GM18868 (cell line): Measurements from ENCODE around the gene SEZ6.

Source experiments
- ATAC-seq: cut with Tn5 transposase; IDR thresholded peaks from one replicate; pipeline ENCODE4 v1.9.1; 2021; ENCODE audit warnings: mild to moderate bottlenecking, moderate library complexity; ENCODE audit not compliant: unreplicated experiment

Gene SEZ6

GRCh38 chr17:29005936-29006511 lies at the start of gene SEZ6:
Gene SEZ6 (minus strand): TSS chr17:29006033. CDS start chr17:29005869, 164 bp downstream.
- ATAC-seq: no peak

- ATAC-seq: no peak
Observed at GRCh38 chr17:29054835-29055234, 49.0 kb upstream of the SEZ6 start.

- ATAC-seq: no peak
Observed at GRCh38 chr17:29051731-29052130, 45.9 kb upstream of the SEZ6 start.

- no peak for ATAC-seq
Observed at GRCh38 chr17:29051194-29051593, 45.4 kb upstream of the SEZ6 start.

GRCh38 chr17:29050176-29050575 lies 44.3 kb upstream of the SEZ6 start:
- ATAC-seq: no peak

GRCh38 chr17:29049541-29050145 lies 43.8 kb upstream of the SEZ6 start:
- no peak for ATAC-seq

- no peak for ATAC-seq
Observed at GRCh38 chr17:29048440-29049368, 42.9 kb upstream of the SEZ6 start.

GRCh38 chr17:29046473-29046839 lies 40.6 kb upstream of the SEZ6 start:
- ATAC-seq: no peak

GRCh38 chr17:29045734-29046472 lies 40.1 kb upstream of the SEZ6 start:
- no peak for ATAC-seq

- no peak for ATAC-seq
Observed at GRCh38 chr17:29045026-29045425, 39.2 kb upstream of the SEZ6 start.

GRCh38 chr17:29043539-29044145 lies 37.8 kb upstream of the SEZ6 start:
- no peak for ATAC-seq

- no peak for ATAC-seq
Observed at GRCh38 chr17:29042679-29043538, 37.1 kb upstream of the SEZ6 start, which contains the start of gene PIPOX. Gene PIPOX (plus strand): TSS chr17:29043141. CDS start chr17:29043226, 85 bp downstream.

GRCh38 chr17:29042026-29042678 lies 36.3 kb upstream of the SEZ6 start:
- ATAC-seq: no peak

GRCh38 chr17:29041571-29041970 lies 35.7 kb upstream of the SEZ6 start:
- no peak for ATAC-seq

GRCh38 chr17:29041091-29041490 lies 35.3 kb upstream of the SEZ6 start:
- no peak for ATAC-seq

- ATAC-seq: no peak
Observed at GRCh38 chr17:29039764-29040598, 34.1 kb upstream of the SEZ6 start.

GRCh38 chr17:29038085-29038795 lies 32.4 kb upstream of the SEZ6 start:
- no peak for ATAC-seq

GRCh38 chr17:29037739-29038084 lies 31.9 kb upstream of the SEZ6 start:
- no peak for ATAC-seq
